Progenitor cell of endocrine pancreas (in vitro differentiated cells): ENCODE measurements around the gene ACOT9. TPM values are rescaled to one million over a fixed set of nuclear protein-coding genes. Genes with fewer than 3 reads are reported as not detected.

Experiments
- total RNA-seq: library from RNA; stranded (reverse); gene quantifications from 2 replicates; pipeline ENCODE4 v1.2.1, GENCODE V29; 2021

Gene ACOT9
- total RNA-seq, 1 donor from 2014 or later: 33.8 TPM

Other genes starting within 250 kb of the ACOT9 start
- 133 and 151 TPM in 2 replicates for gene PRDX4, start 75.8 kb downstream of the ACOT9 start, total RNA-seq
- 193 and 242 TPM in 2 replicates for gene SAT1, start 39.9 kb upstream of the ACOT9 start, total RNA-seq
- gene APOO, start 164.7 kb upstream of the ACOT9 start, total RNA-seq: 75.9 and 92.4 TPM in 2 replicates
- 0.22 and 0.29 TPM in 2 replicates for gene CXorf58, start 164.7 kb upstream of the ACOT9 start, total RNA-seq